GM12874 (cell line): ENCODE data around the gene TRAF3.

Source experiments
- TF ChIP-seq, protein P1 (sequence below): IDR thresholded peaks from 2 replicates; pipeline ENCODE4 v1.5.1; 2011; ENCODE audit warnings: low read depth, mild to moderate bottlenecking, control low read depth, low read length, moderate library complexity; ENCODE audit not compliant: insufficient read depth

The TRAF3 gene

DNA sequence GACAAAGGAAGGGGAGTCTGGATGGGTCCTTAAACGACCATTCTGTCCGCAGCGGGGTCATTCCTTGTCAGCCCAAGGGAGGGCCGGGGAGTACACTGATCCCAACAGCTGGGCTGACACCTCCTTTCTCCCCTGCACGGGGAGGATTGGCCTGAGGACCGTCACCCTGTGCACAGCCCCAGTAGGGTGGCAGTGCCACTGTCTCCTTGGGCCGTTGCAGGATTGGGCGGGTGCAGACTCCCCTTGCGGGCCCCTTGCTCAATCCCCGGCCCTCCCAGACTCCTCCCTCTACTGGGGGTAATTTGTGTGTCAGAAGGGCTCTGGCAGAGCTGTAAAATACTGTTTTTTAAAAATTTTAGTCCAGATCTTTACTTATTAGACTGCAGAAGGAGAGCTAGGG, 132.7 kb downstream of the TRAF3 start:
- TF ChIP-seq, protein P1, sequence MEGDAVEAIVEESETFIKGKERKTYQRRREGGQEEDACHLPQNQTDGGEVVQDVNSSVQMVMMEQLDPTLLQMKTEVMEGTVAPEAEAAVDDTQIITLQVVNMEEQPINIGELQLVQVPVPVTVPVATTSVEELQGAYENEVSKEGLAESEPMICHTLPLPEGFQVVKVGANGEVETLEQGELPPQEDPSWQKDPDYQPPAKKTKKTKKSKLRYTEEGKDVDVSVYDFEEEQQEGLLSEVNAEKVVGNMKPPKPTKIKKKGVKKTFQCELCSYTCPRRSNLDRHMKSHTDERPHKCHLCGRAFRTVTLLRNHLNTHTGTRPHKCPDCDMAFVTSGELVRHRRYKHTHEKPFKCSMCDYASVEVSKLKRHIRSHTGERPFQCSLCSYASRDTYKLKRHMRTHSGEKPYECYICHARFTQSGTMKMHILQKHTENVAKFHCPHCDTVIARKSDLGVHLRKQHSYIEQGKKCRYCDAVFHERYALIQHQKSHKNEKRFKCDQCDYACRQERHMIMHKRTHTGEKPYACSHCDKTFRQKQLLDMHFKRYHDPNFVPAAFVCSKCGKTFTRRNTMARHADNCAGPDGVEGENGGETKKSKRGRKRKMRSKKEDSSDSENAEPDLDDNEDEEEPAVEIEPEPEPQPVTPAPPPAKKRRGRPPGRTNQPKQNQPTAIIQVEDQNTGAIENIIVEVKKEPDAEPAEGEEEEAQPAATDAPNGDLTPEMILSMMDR = no peak

DNA sequence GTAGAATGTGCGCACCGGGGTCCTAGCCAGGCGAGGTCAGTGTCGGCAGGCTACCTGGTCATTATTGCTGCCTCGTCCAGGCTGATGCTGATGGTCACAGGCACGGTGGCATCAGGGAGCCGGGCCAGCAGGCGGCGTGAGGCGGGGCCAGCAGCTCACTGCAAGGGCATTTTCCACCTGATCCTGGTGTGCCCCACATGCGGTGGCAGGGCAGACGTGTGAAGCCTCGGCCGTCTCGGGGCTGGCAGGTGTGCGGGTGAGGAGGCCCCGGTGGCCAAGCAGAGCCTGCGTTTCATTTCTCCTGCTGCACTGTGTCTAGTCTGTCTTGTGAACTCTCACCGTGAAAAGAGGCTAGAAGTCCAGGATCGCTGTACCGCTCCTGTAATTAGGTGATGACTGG, 133.2 kb downstream of the TRAF3 start:
- TF ChIP-seq, protein P1 = no peak

DNA sequence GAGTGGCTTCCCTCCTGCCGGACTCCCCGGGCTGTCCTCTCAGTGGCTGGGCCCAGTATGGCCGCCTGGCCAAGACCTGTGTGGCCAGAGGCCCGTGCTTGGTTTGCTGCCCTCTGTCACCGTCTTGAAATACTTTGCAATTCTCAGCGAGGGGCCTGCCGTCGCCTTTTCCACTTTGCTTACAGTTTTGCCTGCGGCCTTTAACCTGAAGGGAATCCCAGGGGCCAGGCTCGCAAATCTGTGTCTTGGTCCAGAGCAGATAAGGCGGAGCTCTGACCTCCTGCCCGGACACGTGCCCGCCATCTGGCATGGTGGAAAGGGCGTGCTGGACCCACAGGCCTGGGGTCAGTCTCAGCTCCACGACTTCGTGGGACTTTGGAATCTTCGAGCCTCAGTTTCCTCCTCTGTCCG, 134.3 kb downstream of the TRAF3 start:
- TF ChIP-seq, protein P1 = no peak

DNA sequence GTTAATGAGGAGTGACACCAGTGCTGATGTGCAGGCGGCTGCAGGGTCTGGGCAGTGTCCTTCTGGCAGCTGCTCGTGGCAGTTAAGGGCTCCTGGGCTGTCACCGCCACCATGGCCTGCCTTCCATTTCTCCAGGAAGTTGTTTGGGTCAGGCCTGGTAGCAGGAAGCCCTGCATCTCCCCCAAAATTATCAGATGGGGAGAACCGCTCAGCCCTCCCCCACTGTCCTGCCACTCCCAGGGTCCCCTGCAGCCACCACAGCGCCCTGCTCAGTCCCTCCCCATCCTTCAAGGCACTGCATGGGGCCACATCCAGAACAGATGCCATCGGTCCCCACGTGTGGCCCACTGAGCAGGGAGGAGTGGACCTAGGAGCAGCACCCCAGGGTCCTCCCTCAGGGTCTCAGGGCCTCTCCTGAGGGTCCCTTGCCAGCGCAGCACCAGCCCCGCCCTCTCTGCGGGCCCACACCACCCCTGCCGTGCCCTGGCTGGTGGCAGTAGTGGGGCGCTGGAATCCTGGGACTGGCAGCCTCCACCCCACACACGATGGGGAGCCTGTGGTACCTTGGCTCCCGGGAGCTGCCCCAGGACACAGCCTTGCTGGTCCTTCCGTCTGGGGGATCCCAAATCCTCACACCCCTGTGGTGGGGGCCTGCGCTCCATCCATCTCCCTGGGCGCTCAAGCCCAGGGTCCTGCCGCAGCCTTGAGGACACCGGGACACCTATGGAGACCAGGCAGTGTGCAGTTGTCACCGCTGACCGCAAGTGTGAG, 134.9 kb downstream of the TRAF3 start:
- TF ChIP-seq, protein P1 = no peak

DNA sequence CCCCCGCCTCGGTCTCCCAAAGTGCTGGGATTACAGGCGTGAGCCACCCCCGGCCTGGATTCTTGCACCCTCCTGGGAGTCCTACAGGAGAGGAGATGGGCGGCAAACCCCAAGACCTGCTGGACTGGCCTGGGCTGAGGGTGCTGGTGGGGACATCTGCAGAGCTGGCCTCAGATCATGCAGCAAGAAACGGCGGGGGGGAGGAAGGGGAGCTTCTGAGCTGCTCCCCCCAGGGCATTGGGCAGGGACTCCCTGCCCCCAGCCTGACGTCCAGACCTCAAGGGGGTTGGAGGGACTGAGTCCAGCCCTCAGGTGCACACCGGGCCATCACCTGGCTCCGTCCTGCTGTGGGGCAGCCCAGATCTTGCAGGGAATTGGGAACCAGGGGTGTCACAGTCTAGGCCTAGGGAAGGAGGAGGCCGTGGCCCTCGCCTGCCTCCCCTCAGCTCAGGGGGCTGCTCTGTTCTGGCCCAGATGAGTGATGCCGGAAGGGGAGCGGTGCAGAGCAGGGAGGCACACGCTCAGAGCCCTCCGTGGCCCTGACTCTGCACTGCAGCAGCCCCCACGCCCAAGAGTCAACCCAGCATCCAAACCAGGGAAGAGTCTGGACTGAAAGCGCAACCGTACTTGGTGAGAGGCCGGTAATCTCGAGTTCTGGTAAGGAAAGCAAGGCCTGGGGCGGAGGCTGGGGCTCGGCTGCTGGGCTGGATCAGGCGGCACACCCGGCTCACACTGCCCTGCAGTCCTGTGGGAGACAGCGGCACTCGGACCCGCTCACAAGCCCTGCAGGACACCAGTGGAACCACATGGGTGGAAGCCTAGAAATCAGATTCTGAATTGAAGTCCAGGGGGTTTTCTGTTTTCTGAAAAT, 136.3 kb downstream of the TRAF3 start:
- TF ChIP-seq, protein P1 = no peak

DNA sequence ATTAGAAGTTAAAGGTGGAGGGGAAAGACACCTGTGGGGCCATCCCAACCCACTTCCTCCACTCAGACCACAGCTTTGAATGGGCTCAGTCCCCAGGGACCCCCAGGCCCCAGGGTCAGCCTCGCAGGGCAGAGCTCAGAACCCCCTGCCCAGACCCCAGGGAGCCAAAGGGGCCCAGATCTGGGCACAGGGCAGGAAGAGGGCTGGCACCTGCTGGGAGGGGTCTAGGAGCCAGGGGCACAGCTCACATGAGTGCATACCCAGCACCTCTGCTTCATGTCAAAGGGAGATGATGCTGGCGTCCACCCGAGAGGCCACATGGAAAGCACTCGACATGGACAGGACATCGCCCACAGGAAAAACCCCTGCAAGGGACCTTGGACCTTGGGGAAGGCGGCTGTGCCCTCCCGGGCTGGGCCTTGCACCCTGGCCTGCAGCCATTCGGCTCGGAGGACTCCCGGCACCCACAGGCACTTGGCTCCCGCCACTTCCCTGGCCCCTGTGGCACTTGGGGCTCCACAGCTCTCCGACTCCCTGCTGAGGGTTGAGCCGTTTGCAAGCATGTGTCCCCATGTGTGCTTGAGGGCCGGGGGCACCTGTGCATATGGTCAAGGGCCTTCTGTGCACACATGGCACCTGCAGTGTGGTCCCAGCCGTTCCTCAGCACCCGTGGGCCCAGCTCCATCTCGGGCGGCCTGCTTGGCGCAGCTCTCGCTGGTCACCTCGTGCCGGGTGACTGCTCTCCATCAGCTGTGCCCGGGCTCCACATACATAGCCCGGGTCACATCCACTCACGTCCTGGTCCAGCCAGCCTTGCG, 137.4 kb downstream of the TRAF3 start:
- TF ChIP-seq, protein P1 = no peak
